Caco-2 (cell line): Measurements from ENCODE around the gene CDC42BPB. TPM values are rescaled to one million over a fixed set of nuclear protein-coding genes. Genes with fewer than 3 reads are reported as not detected.
A peak's percentile ranks its signal among the peaks of the same experiment; 100 is the strongest.

Experiments used
- BruUV-seq: library from RNA; stranded (reverse); fragments of 400-500 nt; replicated peaks from 2 replicates; lab custom pipeline; 2021; lab: Mats Ljungman, UMichigan
- CTCF ChIA-PET: fragments of 300-600 bp; sonication (Branson Sonifier 250); formaldehyde crosslinking; loops from one replicate; lab custom pipeline; 2022; ENCODE audit warnings: antibody characterized with exemption; lab: Charles Lee
- POLR2A ChIA-PET: fragments of 300-600 bp; sonication (Branson Sonifier 250); formaldehyde crosslinking; loops from one replicate; lab custom pipeline; 2022; ENCODE audit warnings: antibody characterized with exemption; lab: Charles Lee
- DNase-seq, 2 experiments: peaks; one replicate each; pipeline versions ENCODE4 v3.0.0 to v3.0.0-alpha.2; 2020 to 2022
- H3K27me3 ChIP-seq: replicated peaks from 2 replicates; pipeline ENCODE4 v1.6.0; 2011; ENCODE audit warnings: low read length; ENCODE audit not compliant: control insufficient read depth, insufficient read depth
- H3K36me3 ChIP-seq: 2 replicates; pipeline ENCODE4 v1.5.1; 2011; ENCODE audit warnings: low read length; ENCODE audit not compliant: control insufficient read depth, insufficient read depth
- H3K4me1 ChIP-seq: fragments of 250-450 bp; sonication (Bioruptor Pico); 2 replicates; pipeline ENCODE4 v1.5.1; 2020; ENCODE audit warnings: mild to moderate bottlenecking
- H3K4me3 ChIP-seq: 2 replicates; pipeline ENCODE4 v1.5.1; 2011; ENCODE audit warnings: low read depth, mild to moderate bottlenecking, control low read depth, low read length
- H3K9me3 ChIP-seq: fragments of 250-450 bp; sonication (Bioruptor Pico); 2 replicates; pipeline ENCODE4 v1.5.1; 2020; ENCODE audit warnings: mild to moderate bottlenecking, moderate library complexity
- H3K27ac Mint-ChIP-seq: one replicate; pipeline ENCODE4 v1.8.0; 2022; ENCODE audit warnings: mixed read lengths; ENCODE audit not compliant: unreplicated experiment
- H3K27me3 Mint-ChIP-seq: one replicate; pipeline ENCODE4 v1.8.0; 2022; ENCODE audit warnings: mixed read lengths; ENCODE audit not compliant: insufficient read depth, unreplicated experiment
- H3K36me3 Mint-ChIP-seq: one replicate; pipeline ENCODE4 v1.8.0; 2022; ENCODE audit warnings: mild to moderate bottlenecking, mixed read lengths; ENCODE audit not compliant: insufficient read depth, unreplicated experiment
- H3K4me1 Mint-ChIP-seq: one replicate; pipeline ENCODE4 v1.8.0; 2022; ENCODE audit warnings: low read depth, mixed read lengths; ENCODE audit not compliant: unreplicated experiment
- H3K4me3 Mint-ChIP-seq: one replicate; pipeline ENCODE4 v1.8.0; 2022; ENCODE audit warnings: mild to moderate bottlenecking, moderate library complexity, mixed read lengths; ENCODE audit not compliant: unreplicated experiment
- H3K9me3 Mint-ChIP-seq: one replicate; pipeline ENCODE4 v1.8.0; 2022; ENCODE audit warnings: mixed read lengths; ENCODE audit not compliant: unreplicated experiment
- CTCF ChIP-seq, 2 experiments: fragments of 200-600 bp in 1 of 2; IDR thresholded peaks; 1 replicate in 1 of 2; 2 replicates in 1 of 2; pipeline versions ENCODE4 v1.5.1 to v1.8.0; 2011 to 2022; ENCODE audit warnings: antibody characterized with exemption in 1 of 2, control low read depth in 1 of 2, inconsistent platforms in 1 of 2, low read depth in 1 of 2, low read length in 1 of 2, mild to moderate bottlenecking in 1 of 2, moderate library complexity in 1 of 2; ENCODE audit not compliant: insufficient read depth in 1 of 2, severe bottlenecking in 1 of 2, unreplicated experiment in 1 of 2
- intact Hi-C: fragments of 100-400 bp; cut with micrococcal nuclease; formaldehyde crosslinking; loops from one replicate; pipeline ENCODE4 v1.10.0; 2022; ENCODE audit not compliant: unreplicated experiment
- total RNA-seq: library from RNA; stranded (reverse); gene quantifications from 2 replicates; pipeline ENCODE4 v1.2.3, GENCODE V29; 2022

CDC42BPB gene
- total RNA-seq, 1 experiment from 2014 or later = 55.1 TPM

- peaks cover 33% of the 10 kb centered on the region for H3K36me3 Mint-ChIP-seq
- H3K9me3 Mint-ChIP-seq = no peaks in the 10 kb centered on the region
- POLR2A ChIA-PET = no interaction called here
- no peaks in the 10 kb centered on the region for H3K9me3 ChIP-seq
- no peak for TF ChIP-seq CTCF (IDR thresholded peaks at IDR 0.05; ENCODE audit: insufficient read depth in 1 of 2, low read depth in 1 of 2, low read length in 1 of 2, severe bottlenecking in 1 of 2, unreplicated experiment in 1 of 2)
- H3K4me3 Mint-ChIP-seq = no peak overlapping the region
- H3K27ac Mint-ChIP-seq = no peak overlapping the region
- no peak overlapping the region for H3K4me3 ChIP-seq
- TSS peak; percentile 2 for BruUV-seq
- intact Hi-C loops = loop anchor here (10.0 kb wide), 1 partner anchor 401 kb away; no protein-coding TSS in a partner anchor
- CTCF ChIA-PET = no interaction called here
- no peaks in the 10 kb centered on the region for H3K27me3 ChIP-seq
- peaks cover 31% of the 10 kb centered on the region for H3K4me1 ChIP-seq
- H3K4me1 Mint-ChIP-seq = no peaks in the 10 kb centered on the region
- DNase-seq = no peak
- H3K36me3 ChIP-seq = no peaks in the 10 kb centered on the region; the same call in 1 of the 2 replicates
- no peaks in the 10 kb centered on the region for H3K27me3 Mint-ChIP-seq
Observed at GRCh38 chr14:102926104-102926503, 131.2 kb downstream of the CDC42BPB start.

DNA sequence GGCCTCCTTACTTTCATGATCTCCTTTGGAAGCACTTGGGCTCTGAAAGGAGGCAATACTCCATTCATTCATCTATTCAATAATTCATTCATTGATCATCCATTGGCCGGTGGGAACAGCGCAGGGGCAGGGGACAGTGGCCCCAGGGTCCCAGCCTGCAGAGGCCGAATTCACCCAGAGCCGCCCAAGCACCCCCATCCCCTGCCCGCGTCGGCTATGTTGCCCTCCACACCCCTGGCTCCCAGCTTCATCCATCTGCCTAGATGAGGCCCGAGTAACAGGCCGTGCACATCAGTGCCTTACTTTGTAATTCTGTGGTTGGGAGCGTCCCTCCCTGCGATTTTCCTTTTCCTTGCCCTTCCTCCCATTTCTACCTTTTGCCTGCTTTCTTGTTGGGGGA lies 131.7 kb downstream of the CDC42BPB start:
- H3K27me3 Mint-ChIP-seq = no peaks in the 10 kb centered on the region
- Histone ChIP-seq H3K4me3 (no peak overlapping the region), H3K4me1 (peaks cover 31% of the 10 kb centered on the region), H3K27me3 (no peaks in the 10 kb centered on the region), H3K36me3 (no peaks in the 10 kb centered on the region; the same call in 1 of the 2 replicates), H3K9me3 (no peaks in the 10 kb centered on the region)
- no peak overlapping the region for H3K27ac Mint-ChIP-seq
- intact Hi-C loops = loop anchor here (10.0 kb wide), 1 partner anchor 401 kb away; no protein-coding TSS in a partner anchor
- TF ChIP-seq CTCF (IDR thresholded peaks at IDR 0.05; ENCODE audit: insufficient read depth in 1 of 2, low read depth in 1 of 2, low read length in 1 of 2, severe bottlenecking in 1 of 2, unreplicated experiment in 1 of 2) = no peak
- POLR2A ChIA-PET = interaction anchor here (0.6 kb wide), 1 partner anchor 107 kb away, joined by 5 read pairs; no protein-coding TSS in a partner anchor
- no peaks in the 10 kb centered on the region for H3K9me3 Mint-ChIP-seq
- CTCF ChIA-PET = no interaction called here
- no peak for DNase-seq
- H3K4me1 Mint-ChIP-seq = no peaks in the 10 kb centered on the region
- no TSS peak for BruUV-seq
- H3K4me3 Mint-ChIP-seq = no peak overlapping the region
- peaks cover 28% of the 10 kb centered on the region for H3K36me3 Mint-ChIP-seq

DNA sequence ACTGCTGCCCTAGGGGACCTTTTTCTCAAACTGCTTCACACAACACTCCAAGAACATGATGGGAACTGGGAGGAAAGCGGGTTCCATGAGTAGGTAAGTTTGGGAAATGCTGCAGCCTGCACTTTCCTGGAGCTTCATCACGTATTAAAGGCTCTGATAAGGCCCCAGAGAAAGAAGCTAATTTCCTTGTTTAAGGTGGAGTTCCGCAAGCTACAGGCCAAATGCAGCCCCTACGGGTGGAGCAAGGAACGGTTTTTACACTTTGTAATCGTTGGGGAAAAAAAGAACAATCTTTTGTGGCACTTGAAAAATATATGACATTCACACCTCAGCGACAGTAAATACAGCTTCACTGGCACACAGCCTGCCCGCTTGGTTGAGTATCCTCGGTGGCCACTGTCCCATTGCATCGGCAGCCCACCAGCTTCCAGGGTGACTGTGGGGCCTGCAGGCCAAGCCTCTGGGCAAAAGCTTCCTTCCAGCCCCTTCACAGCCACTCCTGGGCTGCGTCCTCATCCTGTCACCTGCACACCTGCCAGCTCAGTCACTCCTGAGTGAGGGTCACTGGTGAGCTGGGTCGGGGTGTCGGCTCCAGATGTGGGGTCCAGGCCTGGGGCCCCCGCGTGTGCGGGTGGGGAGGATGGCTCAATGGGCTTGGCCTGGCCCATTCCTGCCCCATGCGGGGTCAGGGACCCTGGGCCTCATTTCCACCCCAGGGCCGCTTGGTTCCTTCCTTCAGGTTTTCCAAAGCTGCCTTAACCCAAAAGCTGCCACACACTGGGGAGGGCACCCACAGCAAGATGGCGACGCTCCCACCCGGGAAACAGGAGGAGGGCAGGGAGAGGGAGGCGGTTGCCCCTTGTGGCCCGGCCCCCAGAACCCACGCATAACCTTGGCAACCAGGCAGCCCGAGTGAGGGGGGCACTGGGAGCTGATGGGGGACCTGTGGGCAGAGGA lies 132.4 kb downstream of the CDC42BPB start:
- no peaks in the 10 kb centered on the region for H3K9me3 ChIP-seq
- no peak for TF ChIP-seq CTCF (IDR thresholded peaks at IDR 0.05; ENCODE audit: insufficient read depth in 1 of 2, low read depth in 1 of 2, low read length in 1 of 2, severe bottlenecking in 1 of 2, unreplicated experiment in 1 of 2)
- no peaks in the 10 kb centered on the region for H3K9me3 Mint-ChIP-seq
- intact Hi-C loops = loop anchor here (10.0 kb wide), 1 partner anchor 400 kb away; no protein-coding TSS in a partner anchor
- no peaks in the 10 kb centered on the region for H3K4me1 Mint-ChIP-seq
- peak overlapping the region; percentile 35 for H3K4me3 Mint-ChIP-seq
- CTCF ChIA-PET = interaction anchor here (1.1 kb wide), 1 partner anchor 10 kb away, joined by 4 read pairs; no protein-coding TSS in a partner anchor
- H3K27ac Mint-ChIP-seq = no peak overlapping the region
- H3K4me1 ChIP-seq = peaks cover 31% of the 10 kb centered on the region
- BruUV-seq = no TSS peak
- no peaks in the 10 kb centered on the region for H3K27me3 Mint-ChIP-seq
- no peak for DNase-seq
- peaks cover 25% of the 10 kb centered on the region for H3K36me3 Mint-ChIP-seq
- no peak overlapping the region for H3K4me3 ChIP-seq
- POLR2A ChIA-PET = interaction anchor here (0.6 kb wide), 1 partner anchor 106 kb away, joined by 5 read pairs; no protein-coding TSS in a partner anchor
- no peaks in the 10 kb centered on the region; the same call in 1 of the 2 replicates for H3K36me3 ChIP-seq
- no peaks in the 10 kb centered on the region for H3K27me3 ChIP-seq
